Stimulated activated CD4-positive, alpha-beta T cell treated with anti-CD3 and anti-CD28 coated beads, Interleukin-2, amount 100 ng/mL, for 4 hours (primary cell): ENCODE results near the gene CD164.
"Not testable (repeated sequence)": the region's sequence is repeated elsewhere in the genome, so short reads cannot be mapped to it uniquely, and the experiment has no call there.

Source experiments
- DNase-seq: peaks from one replicate; pipeline ENCODE4 v3.0.0-alpha.2; 2020; ENCODE audit warnings: low read depth

Gene CD164

GRCh38 chr6:109374326-109374892 lies 7.9 kb downstream of the CD164 start:
- DNase-seq: no peak

- no peak for DNase-seq
Observed at GRCh38 chr6:109373762-109374161, 8.5 kb downstream of the CD164 start.

GRCh38 chr6:109373331-109373730 lies 8.9 kb downstream of the CD164 start:
- DNase-seq: no peak

GRCh38 chr6:109372130-109372529 lies 10.1 kb downstream of the CD164 start:
- no peak for DNase-seq

- no peak for DNase-seq
Observed at GRCh38 chr6:109370792-109371191, 11.5 kb downstream of the CD164 start.

GRCh38 chr6:109370336-109370735 lies 11.9 kb downstream of the CD164 start:
- DNase-seq: no peak

GRCh38 chr6:109369728-109370127 lies 12.5 kb downstream of the CD164 start:
- DNase-seq: no peak

GRCh38 chr6:109364382-109365078 lies 17.7 kb downstream of the CD164 start:
- DNase-seq: not testable (repeated sequence)

GRCh38 chr6:109363753-109364152 lies 18.5 kb downstream of the CD164 start:
- DNase-seq: no peak

- DNase-seq: no peak
Observed at GRCh38 chr6:109362102-109362884, 20.0 kb downstream of the CD164 start.

- no peak for DNase-seq
Observed at GRCh38 chr6:109360791-109361190, 21.5 kb downstream of the CD164 start.

- DNase-seq: no peak
Observed at GRCh38 chr6:109360281-109360680, 22.0 kb downstream of the CD164 start.

- DNase-seq: no peak
Observed at GRCh38 chr6:109359248-109359647, 23.0 kb downstream of the CD164 start.

- DNase-seq: no peak
Observed at GRCh38 chr6:109358204-109358603, 24.1 kb downstream of the CD164 start.

GRCh38 chr6:109356237-109356636 lies 26.0 kb downstream of the CD164 start:
- no peak for DNase-seq

GRCh38 chr6:109351231-109352130 lies 30.8 kb downstream of the CD164 start:
- no peak for DNase-seq

- DNase-seq: no peak
Observed at GRCh38 chr6:109349419-109349987, 32.8 kb downstream of the CD164 start.

GRCh38 chr6:109348226-109348625 lies 34.0 kb downstream of the CD164 start:
- no peak for DNase-seq

GRCh38 chr6:109347779-109348178 lies 34.5 kb downstream of the CD164 start:
- no peak for DNase-seq

GRCh38 chr6:109345986-109346385 lies 36.3 kb downstream of the CD164 start:
- no peak for DNase-seq

- no peak for DNase-seq
Observed at GRCh38 chr6:109344226-109344625, 38.0 kb downstream of the CD164 start.

GRCh38 chr6:109343518-109343917 lies 38.7 kb downstream of the CD164 start:
- no peak for DNase-seq
